HepG2 (cell line): Measurements from ENCODE around the gene TMEM219. TPM values are rescaled to one million over a fixed set of nuclear protein-coding genes. Genes with fewer than 3 reads are reported as not detected.

Experiments used
- MTA3 ChIP-seq: sonication (generic); formaldehyde crosslinking; IDR thresholded peaks from 2 replicates; pipeline ENCODE4 v1.4.0; 2020; ENCODE audit warnings: missing genetic modification reagents
- SKI ChIP-seq: fragments of 450-650 bp; IDR thresholded peaks from one replicate; pipeline ENCODE4 v1.6.1; 2018; ENCODE audit warnings: mild to moderate bottlenecking; ENCODE audit not compliant: partially characterized antibody
- YEATS2 ChIP-seq: sonication (generic); formaldehyde crosslinking; IDR thresholded peaks from 2 replicates; pipeline ENCODE4 v1.4.0; 2020; ENCODE audit warnings: missing genetic modification reagents, borderline replicate concordance
- polyA plus RNA-seq, 8 experiments: library from polyadenylated mRNA; depleted of rRNA in 3 of 8; stranded (reverse) in 7 of 8; unstranded in 1 of 8; fragments of >200 nt; fragmentation: Illumina TruSeq in 4 of 8; extraction: Trizol in 4 of 8; gene quantifications; 2 replicates each; pipeline versions ENCODE4 v1.2.1 to v1.2.3, GENCODE V29; 2011 to 2016; ENCODE audit warnings: low read depth in 4 of 8, missing spikeins in 1 of 8, mixed read lengths in 1 of 8; ENCODE audit not compliant: insufficient read depth in 1 of 8
- total RNA-seq, 5 experiments: library from RNA; depleted of rRNA; stranded (reverse); fragments of >200 nt; fragmentation: Illumina TruSeq; extraction: Trizol; gene quantifications; 2 replicates each; pipeline ENCODE4 v1.2.3, GENCODE V29; 2016; ENCODE audit warnings: low read depth in 1 of 5
- TF ChIP-seq, protein P1 (sequence below): sonication (generic); formaldehyde crosslinking; IDR thresholded peaks from 2 replicates; pipeline ENCODE4 v1.4.0; 2020; ENCODE audit warnings: low read depth, missing genetic modification reagents
- TF ChIP-seq, protein P2 (sequence below): sonication (generic); formaldehyde crosslinking; IDR thresholded peaks from 2 replicates; pipeline ENCODE4 v1.4.0; 2020; ENCODE audit warnings: mild to moderate bottlenecking, low read depth, missing genetic modification reagents
- TF ChIP-seq, protein P3 (sequence below): sonication (generic); formaldehyde crosslinking; IDR thresholded peaks from 2 replicates; pipeline ENCODE4 v1.4.0; 2020; ENCODE audit warnings: missing genetic modification reagents, borderline replicate concordance

The TMEM219 gene
- total and polyA plus RNA-seq, 2 of the 13 experiments (the other 11 are each of a cell fraction or from before 2014, with no cell fraction given), result 105 to 115 TPM

DNA sequence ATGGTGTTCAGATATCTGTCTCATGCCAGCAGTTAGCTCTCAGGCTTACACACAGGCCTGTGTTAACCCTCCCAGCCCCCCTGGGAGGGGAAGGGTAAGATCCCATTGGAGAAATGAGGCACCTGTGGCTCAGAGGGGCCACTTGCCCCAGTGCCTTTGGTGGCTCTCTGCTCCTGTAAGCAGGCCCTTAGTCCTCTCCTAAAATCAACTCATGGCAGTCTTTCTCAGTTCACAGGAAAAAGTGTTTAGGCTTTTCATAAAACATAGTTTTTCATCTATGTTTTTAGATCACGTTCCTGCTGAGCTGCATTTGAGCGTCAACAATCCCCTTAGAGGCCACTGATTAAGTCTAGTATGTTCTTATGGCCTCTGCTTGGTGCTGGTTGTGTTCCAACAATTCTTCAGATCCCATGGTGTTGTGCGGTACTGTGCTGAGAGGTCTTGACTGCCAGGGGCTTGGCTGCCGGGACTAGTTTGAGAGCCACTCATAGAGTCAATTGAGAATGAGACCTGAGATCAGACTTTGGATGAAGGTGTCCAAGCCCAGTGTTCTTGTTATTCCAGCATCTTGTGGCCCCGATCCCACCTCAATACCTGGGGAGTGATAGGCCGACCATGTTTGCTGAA is 22.4 kb downstream of the TMEM219 start (continued):
- TF ChIP-seq, protein P1, sequence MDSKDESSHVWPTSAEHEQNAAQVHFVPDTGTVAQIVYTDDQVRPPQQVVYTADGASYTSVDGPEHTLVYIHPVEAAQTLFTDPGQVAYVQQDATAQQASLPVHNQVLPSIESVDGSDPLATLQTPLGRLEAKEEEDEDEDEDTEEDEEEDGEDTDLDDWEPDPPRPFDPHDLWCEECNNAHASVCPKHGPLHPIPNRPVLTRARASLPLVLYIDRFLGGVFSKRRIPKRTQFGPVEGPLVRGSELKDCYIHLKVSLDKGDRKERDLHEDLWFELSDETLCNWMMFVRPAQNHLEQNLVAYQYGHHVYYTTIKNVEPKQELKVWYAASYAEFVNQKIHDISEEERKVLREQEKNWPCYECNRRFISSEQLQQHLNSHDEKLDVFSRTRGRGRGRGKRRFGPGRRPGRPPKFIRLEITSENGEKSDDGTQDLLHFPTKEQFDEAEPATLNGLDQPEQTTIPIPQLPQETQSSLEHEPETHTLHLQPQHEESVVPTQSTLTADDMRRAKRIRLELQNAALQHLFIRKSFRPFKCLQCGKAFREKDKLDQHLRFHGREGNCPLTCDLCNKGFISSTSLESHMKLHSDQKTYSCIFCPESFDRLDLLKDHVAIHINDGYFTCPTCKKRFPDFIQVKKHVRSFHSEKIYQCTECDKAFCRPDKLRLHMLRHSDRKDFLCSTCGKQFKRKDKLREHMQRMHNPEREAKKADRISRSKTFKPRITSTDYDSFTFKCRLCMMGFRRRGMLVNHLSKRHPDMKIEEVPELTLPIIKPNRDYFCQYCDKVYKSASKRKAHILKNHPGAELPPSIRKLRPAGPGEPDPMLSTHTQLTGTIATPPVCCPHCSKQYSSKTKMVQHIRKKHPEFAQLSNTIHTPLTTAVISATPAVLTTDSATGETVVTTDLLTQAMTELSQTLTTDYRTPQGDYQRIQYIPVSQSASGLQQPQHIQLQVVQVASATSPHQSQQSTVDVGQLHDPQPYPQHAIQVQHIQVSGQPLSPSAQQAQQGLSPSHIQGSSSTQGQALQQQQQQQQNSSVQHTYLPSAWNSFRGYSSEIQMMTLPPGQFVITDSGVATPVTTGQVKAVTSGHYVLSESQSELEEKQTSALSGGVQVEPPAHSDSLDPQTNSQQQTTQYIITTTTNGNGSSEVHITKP (CRISPR knock-in tag), result no peak
- TF ChIP-seq MTA3 (no peak), SKI (no peak), YEATS2 (CRISPR knock-in tag) (no peak)
- TF ChIP-seq, protein P2, sequence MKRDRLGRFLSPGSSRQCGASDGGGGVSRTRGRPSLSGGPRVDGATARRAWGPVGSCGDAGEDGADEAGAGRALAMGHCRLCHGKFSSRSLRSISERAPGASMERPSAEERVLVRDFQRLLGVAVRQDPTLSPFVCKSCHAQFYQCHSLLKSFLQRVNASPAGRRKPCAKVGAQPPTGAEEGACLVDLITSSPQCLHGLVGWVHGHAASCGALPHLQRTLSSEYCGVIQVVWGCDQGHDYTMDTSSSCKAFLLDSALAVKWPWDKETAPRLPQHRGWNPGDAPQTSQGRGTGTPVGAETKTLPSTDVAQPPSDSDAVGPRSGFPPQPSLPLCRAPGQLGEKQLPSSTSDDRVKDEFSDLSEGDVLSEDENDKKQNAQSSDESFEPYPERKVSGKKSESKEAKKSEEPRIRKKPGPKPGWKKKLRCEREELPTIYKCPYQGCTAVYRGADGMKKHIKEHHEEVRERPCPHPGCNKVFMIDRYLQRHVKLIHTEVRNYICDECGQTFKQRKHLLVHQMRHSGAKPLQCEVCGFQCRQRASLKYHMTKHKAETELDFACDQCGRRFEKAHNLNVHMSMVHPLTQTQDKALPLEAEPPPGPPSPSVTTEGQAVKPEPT (CRISPR knock-in tag), result no peak
- TF ChIP-seq, protein P3, sequence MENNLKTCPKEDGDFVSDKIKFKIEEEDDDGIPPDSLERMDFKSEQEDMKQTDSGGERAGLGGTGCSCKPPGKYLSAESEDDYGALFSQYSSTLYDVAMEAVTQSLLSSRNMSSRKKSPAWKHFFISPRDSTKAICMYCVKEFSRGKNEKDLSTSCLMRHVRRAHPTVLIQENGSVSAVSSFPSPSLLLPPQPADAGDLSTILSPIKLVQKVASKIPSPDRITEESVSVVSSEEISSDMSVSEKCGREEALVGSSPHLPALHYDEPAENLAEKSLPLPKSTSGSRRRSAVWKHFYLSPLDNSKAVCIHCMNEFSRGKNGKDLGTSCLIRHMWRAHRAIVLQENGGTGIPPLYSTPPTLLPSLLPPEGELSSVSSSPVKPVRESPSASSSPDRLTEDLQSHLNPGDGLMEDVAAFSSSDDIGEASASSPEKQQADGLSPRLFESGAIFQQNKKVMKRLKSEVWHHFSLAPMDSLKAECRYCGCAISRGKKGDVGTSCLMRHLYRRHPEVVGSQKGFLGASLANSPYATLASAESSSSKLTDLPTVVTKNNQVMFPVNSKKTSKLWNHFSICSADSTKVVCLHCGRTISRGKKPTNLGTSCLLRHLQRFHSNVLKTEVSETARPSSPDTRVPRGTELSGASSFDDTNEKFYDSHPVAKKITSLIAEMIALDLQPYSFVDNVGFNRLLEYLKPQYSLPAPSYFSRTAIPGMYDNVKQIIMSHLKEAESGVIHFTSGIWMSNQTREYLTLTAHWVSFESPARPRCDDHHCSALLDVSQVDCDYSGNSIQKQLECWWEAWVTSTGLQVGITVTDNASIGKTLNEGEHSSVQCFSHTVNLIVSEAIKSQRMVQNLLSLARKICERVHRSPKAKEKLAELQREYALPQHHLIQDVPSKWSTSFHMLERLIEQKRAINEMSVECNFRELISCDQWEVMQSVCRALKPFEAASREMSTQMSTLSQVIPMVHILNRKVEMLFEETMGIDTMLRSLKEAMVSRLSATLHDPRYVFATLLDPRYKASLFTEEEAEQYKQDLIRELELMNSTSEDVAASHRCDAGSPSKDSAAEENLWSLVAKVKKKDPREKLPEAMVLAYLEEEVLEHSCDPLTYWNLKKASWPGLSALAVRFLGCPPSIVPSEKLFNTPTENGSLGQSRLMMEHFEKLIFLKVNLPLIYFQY (CRISPR knock-in tag), result no peak
- TF ChIP-seq, all 625 proteins: peak for 0
